GM08714 (cell line): ENCODE measurements around the gene SEMA4B.

Source experiments
- H3K4me3 ChIP-seq: fragments of 200-500 bp; sonication (Bioruptor generic); 2 replicates; pipeline ENCODE4 v1.5.1; 2014; ENCODE audit warnings: mild to moderate bottlenecking, low read length, inconsistent platforms
- ZNF274 ChIP-seq: IDR thresholded peaks from 2 replicates; pipeline ENCODE4 v1.6.1; 2012; ENCODE audit warnings: mild to moderate bottlenecking, low read depth, low read length

Gene SEMA4B

GRCh38 chr15:90219421-90220141 is 18.5 kb downstream of the SEMA4B start:
- no peak overlapping the region for H3K4me3 ChIP-seq
- TF ChIP-seq ZNF274: no peak

- TF ChIP-seq ZNF274: no peak
- no peak overlapping the region for H3K4me3 ChIP-seq
Measured at GRCh38 chr15:90221246-90221900, 20.2 kb downstream of the SEMA4B start.

GRCh38 chr15:90222547-90222946 is 21.4 kb downstream of the SEMA4B start:
- no peak for TF ChIP-seq ZNF274

DNA sequence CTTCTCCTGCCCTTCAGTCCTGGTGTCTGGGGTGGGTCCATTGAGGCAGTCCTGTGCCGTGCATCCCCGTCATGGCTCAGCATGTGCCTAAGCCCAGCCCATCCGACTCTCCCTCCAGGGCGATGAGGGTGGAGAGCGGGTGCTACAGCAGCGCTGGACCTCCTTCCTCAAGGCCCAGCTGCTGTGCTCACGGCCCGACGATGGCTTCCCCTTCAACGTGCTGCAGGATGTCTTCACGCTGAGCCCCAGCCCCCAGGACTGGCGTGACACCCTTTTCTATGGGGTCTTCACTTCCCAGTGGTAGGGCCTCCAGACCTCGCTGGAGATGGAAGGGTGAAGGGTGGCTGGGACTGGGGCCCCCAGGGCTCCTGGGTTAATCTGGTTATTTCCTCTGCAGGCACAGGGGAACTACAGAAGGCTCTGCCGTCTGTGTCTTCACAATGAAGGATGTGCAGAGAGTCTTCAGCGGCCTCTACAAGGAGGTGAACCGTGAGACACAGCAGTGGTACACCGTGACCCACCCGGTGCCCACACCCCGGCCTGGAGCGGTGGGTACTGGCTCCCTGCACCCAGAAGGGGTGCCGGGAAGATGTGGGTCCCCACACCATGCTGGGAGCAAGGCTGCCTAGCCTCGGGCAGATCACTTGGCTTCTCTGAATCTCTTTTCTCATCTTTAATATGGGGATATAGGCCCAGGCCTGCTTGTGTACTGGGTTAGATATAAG is 22.5 kb downstream of the SEMA4B start:
- TF ChIP-seq ZNF274: no peak
- no peak overlapping the region for H3K4me3 ChIP-seq

More at GRCh38 chr15:90222547-90222946, 21.4 kb downstream of the SEMA4B start:
- no peak overlapping the region for H3K4me3 ChIP-seq

DNA sequence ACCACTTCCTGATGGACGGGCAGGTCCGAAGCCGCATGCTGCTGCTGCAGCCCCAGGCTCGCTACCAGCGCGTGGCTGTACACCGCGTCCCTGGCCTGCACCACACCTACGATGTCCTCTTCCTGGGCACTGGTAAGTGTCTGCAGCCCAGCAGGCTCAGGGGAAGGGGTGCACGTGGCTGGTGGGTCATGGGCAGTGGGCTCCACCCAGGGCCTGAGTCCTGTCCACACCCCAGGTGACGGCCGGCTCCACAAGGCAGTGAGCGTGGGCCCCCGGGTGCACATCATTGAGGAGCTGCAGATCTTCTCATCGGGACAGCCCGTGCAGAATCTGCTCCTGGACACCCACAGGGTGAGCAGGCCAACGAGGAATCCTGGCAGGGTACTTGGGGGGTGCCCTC is 23.9 kb downstream of the SEMA4B start:
- TF ChIP-seq ZNF274: no peak
- no peak overlapping the region for H3K4me3 ChIP-seq

GRCh38 chr15:90225504-90226234 is 24.5 kb downstream of the SEMA4B start:
- H3K4me3 ChIP-seq: no peak overlapping the region
- TF ChIP-seq ZNF274: no peak

- TF ChIP-seq ZNF274: no peak
- no peak overlapping the region for H3K4me3 ChIP-seq
Measured at GRCh38 chr15:90227336-90227735, 26.2 kb downstream of the SEMA4B start.

DNA sequence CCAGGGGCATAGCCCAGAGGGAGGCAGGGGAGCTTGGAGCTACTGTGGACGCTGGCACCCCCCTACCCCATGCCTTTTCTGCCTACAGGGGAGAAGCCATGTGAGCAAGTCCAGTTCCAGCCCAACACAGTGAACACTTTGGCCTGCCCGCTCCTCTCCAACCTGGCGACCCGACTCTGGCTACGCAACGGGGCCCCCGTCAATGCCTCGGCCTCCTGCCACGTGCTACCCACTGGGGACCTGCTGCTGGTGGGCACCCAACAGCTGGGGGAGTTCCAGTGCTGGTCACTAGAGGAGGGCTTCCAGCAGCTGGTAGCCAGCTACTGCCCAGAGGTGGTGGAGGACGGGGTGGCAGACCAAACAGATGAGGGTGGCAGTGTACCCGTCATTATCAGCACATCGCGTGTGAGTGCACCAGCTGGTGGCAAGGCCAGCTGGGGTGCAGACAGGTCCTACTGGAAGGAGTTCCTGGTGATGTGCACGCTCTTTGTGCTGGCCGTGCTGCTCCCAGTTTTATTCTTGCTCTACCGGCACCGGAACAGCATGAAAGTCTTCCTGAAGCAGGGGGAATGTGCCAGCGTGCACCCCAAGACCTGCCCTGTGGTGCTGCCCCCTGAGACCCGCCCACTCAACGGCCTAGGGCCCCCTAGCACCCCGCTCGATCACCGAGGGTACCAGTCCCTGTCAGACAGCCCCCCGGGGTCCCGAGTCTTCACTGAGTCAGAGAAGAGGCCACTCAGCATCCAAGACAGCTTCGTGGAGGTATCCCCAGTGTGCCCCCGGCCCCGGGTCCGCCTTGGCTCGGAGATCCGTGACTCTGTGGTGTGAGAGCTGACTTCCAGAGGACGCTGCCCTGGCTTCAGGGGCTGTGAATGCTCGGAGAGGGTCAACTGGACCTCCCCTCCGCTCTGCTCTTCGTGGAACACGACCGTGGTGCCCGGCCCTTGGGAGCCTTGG is 27.0 kb downstream of the SEMA4B start:
- no peak for TF ChIP-seq ZNF274
- no peak overlapping the region for H3K4me3 ChIP-seq

DNA sequence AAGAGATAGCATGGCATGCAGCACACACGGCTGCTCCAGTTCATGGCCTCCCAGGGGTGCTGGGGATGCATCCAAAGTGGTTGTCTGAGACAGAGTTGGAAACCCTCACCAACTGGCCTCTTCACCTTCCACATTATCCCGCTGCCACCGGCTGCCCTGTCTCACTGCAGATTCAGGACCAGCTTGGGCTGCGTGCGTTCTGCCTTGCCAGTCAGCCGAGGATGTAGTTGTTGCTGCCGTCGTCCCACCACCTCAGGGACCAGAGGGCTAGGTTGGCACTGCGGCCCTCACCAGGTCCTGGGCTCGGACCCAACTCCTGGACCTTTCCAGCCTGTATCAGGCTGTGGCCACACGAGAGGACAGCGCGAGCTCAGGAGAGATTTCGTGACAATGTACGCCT is 27.8 kb downstream of the SEMA4B start:
- no peak overlapping the region for H3K4me3 ChIP-seq
- TF ChIP-seq ZNF274: no peak

DNA sequence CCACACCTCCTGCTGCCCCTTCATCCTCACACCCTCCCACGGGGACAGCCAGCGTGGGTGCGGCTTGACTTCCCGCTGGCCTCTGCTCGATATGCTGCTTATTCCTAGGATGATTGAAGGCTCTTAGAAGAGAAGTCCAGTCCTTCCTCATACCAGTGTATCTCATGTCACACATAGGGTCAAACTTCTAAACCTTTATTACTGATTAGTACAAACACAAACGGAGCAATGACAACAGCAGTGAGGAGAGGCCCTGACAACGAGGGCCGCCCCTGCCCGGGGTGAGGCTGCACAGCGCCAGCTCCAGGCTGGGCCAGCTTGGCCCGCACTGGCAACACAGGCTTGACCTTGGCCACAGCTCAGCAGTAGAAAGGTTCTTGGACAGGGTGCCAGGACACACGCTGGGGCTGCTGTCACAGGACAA is 29.0 kb downstream of the SEMA4B start:
- no peak overlapping the region for H3K4me3 ChIP-seq

DNA sequence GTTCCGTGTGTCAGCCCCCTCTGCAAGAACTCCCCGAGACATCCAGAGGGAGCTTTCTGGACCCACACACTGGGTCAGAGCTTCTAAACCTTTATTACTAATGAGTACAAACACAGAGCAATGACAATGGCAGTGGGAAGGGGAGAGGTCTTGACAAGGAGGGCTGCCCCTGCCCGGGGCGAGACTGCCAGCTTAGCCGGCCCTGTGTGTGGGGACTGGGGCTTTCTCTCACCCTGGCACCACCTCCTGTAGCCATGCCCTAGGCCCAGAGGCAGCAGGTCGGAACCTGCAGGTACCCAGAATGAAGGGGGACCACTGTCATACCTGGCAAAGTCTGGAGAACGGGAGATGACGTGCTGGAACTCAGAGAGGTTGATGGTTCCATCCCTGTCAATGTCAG is 29.5 kb downstream of the SEMA4B start:
- H3K4me3 ChIP-seq: no peak overlapping the region
- TF ChIP-seq ZNF274: no peak

More for the DNA sequence above, 29.0 kb downstream of the SEMA4B start:
- TF ChIP-seq ZNF274: no peak

GRCh38 chr15:90231028-90232017 is 30.2 kb downstream of the SEMA4B start:
- no peak for TF ChIP-seq ZNF274

GRCh38 chr15:90232196-90232595 is 31.1 kb downstream of the SEMA4B start:
- H3K4me3 ChIP-seq: peak overlapping the region; percentile 79; the same call in 1 of the 2 replicates
- TF ChIP-seq ZNF274: no peak

More at GRCh38 chr15:90231028-90232017, 30.2 kb downstream of the SEMA4B start:
- H3K4me3 ChIP-seq: no peak overlapping the region
